Dendritic cell treated with granulocyte-macrophage colony-stimulating factor and Interleukin-4, amounts not matched to agents 40 ng/mL and 50 ng/mL, for 4 days (primary cell): ENCODE results near the gene NAPG.
"Not testable (repeated sequence)": the region's sequence is repeated elsewhere in the genome, so short reads cannot be mapped to it uniquely, and the experiment has no call there.

ENCODE experiments used
- H3K27ac Mint-ChIP-seq: one replicate; pipeline ENCODE4 v1.8.0; 2022; ENCODE audit warnings: mild to moderate bottlenecking, mixed read lengths
- H3K27me3 Mint-ChIP-seq: one replicate; pipeline ENCODE4 v1.8.0; 2022; ENCODE audit warnings: mild to moderate bottlenecking, mixed read lengths
- H3K36me3 Mint-ChIP-seq: one replicate; pipeline ENCODE4 v1.8.0; 2022; ENCODE audit warnings: low read depth, mixed read lengths
- H3K4me1 Mint-ChIP-seq: one replicate; pipeline ENCODE4 v1.8.0; 2022; ENCODE audit warnings: low read depth, mixed read lengths
- H3K4me3 Mint-ChIP-seq: one replicate; pipeline ENCODE4 v1.8.0; 2022; ENCODE audit warnings: mild to moderate bottlenecking, moderate library complexity, mixed read lengths
- H3K9me3 Mint-ChIP-seq: one replicate; pipeline ENCODE4 v1.8.0; 2022; ENCODE audit warnings: mixed read lengths
- intact Hi-C: fragments of 100-400 bp; cut with micrococcal nuclease; formaldehyde crosslinking; loops from one replicate; pipeline ENCODE4 v1.15.0; 2022

The NAPG gene

DNA sequence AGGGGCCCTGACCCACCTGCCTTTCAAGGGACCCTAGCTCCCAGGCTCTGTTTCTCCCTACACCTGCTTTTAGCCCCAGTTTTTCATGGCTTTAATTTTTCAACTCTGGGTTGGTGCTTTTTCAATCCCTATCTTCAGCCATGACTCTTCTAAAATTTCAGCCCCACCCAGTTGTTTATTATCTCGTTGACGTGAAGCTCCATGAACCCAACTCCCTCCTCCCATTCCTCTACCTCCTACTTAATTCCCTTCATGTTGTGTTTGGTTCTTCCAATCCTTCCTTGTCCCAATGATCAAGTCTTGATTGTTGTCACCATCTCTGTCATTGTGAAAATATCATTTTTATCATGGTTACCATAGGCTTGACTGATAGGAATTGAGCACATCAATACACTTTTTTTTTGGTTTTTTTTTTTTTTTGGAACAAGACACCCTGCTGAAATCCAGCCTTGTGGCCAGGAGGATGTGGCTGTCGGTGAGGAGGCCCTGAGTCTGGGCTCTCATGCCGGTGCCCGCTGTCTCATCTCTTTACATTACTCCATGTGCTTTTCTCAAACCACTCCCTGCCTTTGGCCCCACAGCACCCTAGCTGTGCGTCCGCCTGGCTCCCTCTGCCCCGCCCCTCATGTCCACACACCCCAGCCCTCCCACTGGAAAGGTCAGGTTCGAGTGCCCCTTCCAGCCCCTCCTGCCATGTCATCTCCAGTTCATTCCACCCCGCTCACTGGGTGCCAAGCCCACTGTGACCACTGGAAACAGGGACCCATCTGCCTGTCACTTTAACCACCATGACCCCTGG lies 39.3 kb downstream of the NAPG start:
- Mint-ChIP-seq H3K27me3 (no peaks in the 10 kb centered on the region), H3K4me3 (no peak overlapping the region), H3K9me3 (peaks cover 7% of the 10 kb centered on the region), H3K4me1 (peaks cover 18% of the 10 kb centered on the region), H3K27ac (no peak overlapping the region), H3K36me3 (no peaks in the 10 kb centered on the region)
- intact Hi-C loops, result loop anchor here (10.0 kb wide), 2 partner anchors 220 to 470 kb away; no protein-coding TSS in a partner anchor

- Mint-ChIP-seq H3K4me3 (no peak overlapping the region), H3K27me3 (no peaks in the 10 kb centered on the region), H3K4me1 (peaks cover 12% of the 10 kb centered on the region), H3K9me3 (peaks cover 8% of the 10 kb centered on the region), H3K27ac (no peak overlapping the region), H3K36me3 (no peaks in the 10 kb centered on the region)
- intact Hi-C loops, result loop anchor here (10.0 kb wide), 2 partner anchors 219 to 469 kb away; no protein-coding TSS in a partner anchor
Measured at GRCh38 chr18:10565835-10566234, 40.0 kb downstream of the NAPG start.

DNA sequence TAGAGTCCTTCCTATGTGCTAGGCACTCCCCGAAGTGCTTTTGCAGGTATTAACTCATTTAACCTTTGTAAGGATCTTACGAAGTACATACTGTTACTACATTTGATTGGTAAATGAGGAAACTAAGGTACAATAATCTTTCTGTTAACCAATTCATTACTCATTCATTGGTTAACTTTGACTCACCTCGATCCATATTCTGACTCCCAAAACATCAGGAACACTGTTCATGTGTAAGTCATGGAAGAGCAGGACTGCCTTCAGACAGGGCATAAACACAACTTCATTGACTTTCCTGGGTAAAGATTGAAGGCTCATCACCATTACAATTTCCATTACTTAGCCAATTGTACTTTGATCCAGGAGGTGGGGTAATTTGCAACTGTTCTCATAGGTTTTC lies 40.6 kb downstream of the NAPG start:
- H3K27me3 Mint-ChIP-seq, result no peaks in the 10 kb centered on the region
- H3K9me3 Mint-ChIP-seq, result peaks cover 8% of the 10 kb centered on the region
- H3K27ac Mint-ChIP-seq, result no peak overlapping the region
- intact Hi-C loops, result loop anchor here (10.0 kb wide), 2 partner anchors 218 to 468 kb away; no protein-coding TSS in a partner anchor
- H3K4me1 Mint-ChIP-seq, result peaks cover 12% of the 10 kb centered on the region
- no peak overlapping the region for H3K4me3 Mint-ChIP-seq
- H3K36me3 Mint-ChIP-seq, result no peaks in the 10 kb centered on the region

DNA sequence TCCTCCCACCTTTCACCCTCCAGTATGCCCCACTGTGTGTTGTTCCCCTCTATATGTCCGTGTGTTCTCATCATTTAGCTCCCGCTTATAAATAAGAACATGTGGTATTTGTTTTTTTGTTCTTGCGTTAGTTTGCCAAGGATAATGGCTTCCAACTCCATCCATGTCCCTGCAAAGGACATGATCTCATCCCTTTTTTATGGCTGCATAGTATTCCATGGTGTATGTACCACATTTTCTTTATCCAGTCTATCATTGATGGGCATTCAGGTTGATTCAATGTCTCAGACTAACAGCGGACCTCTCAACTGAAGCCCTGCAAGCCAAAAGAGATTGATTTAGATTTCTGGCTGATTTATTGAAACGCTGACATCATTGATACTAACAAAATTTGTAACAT lies 44.1 kb downstream of the NAPG start:
- intact Hi-C loops, result loop anchor here (10.0 kb wide), 2 partner anchors 215 to 465 kb away; no protein-coding TSS in a partner anchor
- not testable (repeated sequence) for H3K9me3 Mint-ChIP-seq

DNA sequence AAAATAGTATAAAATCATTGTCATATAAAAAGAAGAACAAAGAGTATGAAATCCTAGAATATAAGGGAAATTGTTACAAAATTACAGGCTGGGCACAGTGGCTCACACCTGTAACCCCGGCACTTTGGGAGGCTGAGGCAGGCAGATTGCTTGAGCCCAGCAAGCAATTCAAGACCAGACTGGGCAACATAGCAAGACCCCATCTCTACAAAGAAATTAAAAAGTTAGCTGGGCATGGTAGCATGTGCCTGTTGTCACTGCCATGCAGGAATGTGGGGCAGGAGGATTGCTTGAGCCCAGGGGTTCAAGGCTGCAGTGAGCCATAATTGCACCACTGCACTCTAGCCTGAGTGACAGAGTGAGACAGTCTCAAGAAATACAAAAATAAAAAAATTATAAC lies 44.8 kb downstream of the NAPG start:
- H3K36me3 Mint-ChIP-seq, result no peaks in the 10 kb centered on the region
- intact Hi-C loops, result no loop called here
- no peak overlapping the region for H3K4me3 Mint-ChIP-seq
- no peak overlapping the region for H3K27ac Mint-ChIP-seq
- no peaks in the 10 kb centered on the region for H3K27me3 Mint-ChIP-seq
- H3K9me3 Mint-ChIP-seq, result peaks cover 8% of the 10 kb centered on the region
- peaks cover 9% of the 10 kb centered on the region for H3K4me1 Mint-ChIP-seq

More for the DNA sequence above, 44.1 kb downstream of the NAPG start:
- not testable (repeated sequence) for H3K4me3 Mint-ChIP-seq, H3K36me3 Mint-ChIP-seq, H3K27ac Mint-ChIP-seq, H3K27me3 Mint-ChIP-seq
- H3K4me1 Mint-ChIP-seq, result peaks cover 12% of the 10 kb centered on the region

- Mint-ChIP-seq H3K4me3 (no peak overlapping the region), H3K9me3 (peaks cover 8% of the 10 kb centered on the region), H3K27me3 (no peaks in the 10 kb centered on the region), H3K4me1 (no peaks in the 10 kb centered on the region), H3K27ac (no peak overlapping the region), H3K36me3 (no peaks in the 10 kb centered on the region)
- intact Hi-C loops, result no loop called here
Measured at GRCh38 chr18:10571537-10571936, 45.7 kb downstream of the NAPG start.

- H3K4me3 Mint-ChIP-seq, H3K36me3 Mint-ChIP-seq, H3K9me3 Mint-ChIP-seq, H3K27me3 Mint-ChIP-seq, intact Hi-C loops, H3K27ac Mint-ChIP-seq, H3K4me1 Mint-ChIP-seq: not testable (repeated sequence)
Measured at GRCh38 chr18:10573261-10573660, 47.4 kb downstream of the NAPG start.

- H3K36me3 Mint-ChIP-seq, H3K27me3 Mint-ChIP-seq, H3K4me1 Mint-ChIP-seq, intact Hi-C loops, H3K4me3 Mint-ChIP-seq, H3K27ac Mint-ChIP-seq, H3K9me3 Mint-ChIP-seq: not testable (repeated sequence)
Measured at GRCh38 chr18:10574412-10574811, 48.6 kb downstream of the NAPG start.

DNA sequence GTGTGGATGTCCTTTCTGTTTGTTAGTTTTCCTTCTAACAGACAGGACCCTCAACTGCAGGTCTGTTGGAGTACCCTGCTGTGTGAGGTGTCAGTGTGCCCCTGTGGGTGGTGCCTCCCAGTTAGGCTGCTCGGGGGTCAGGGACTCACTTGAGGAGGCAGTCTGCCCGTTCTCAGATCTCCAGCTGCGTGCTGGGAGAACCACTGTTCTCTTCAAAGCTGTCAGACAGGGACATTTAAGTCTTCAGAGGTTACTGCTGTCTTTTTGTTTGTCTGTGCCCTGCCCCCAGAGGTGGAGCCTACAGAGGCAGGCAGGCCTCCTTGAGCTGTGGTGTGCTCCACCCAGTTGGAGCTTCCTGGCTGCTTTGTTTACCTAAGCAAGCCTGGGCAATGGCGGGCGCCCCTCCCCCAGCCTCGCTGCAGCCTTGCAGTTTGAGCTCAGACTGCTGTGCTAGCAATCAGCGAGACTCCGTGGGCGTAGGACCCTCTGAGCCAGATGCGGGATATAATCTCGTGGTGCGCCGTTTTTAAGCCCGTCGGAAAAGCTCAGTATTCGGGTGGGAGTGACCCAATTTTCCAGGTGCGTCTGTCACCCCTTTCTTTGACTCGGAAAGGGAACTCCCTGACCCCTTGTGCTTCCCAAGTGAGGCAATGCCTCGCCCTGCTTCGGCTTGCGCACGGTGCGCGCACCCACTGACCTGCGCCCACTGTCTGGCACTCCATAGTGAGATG lies 52.2 kb downstream of the NAPG start:
- H3K4me1 Mint-ChIP-seq, intact Hi-C loops, H3K4me3 Mint-ChIP-seq, H3K27ac Mint-ChIP-seq, H3K27me3 Mint-ChIP-seq: not testable (repeated sequence)
- Mint-ChIP-seq H3K36me3 (peaks cover 12% of the 10 kb centered on the region), H3K9me3 (peaks cover 11% of the 10 kb centered on the region)

GRCh38 chr18:10578573-10578899 lies 52.7 kb downstream of the NAPG start:
- H3K27me3 Mint-ChIP-seq, H3K27ac Mint-ChIP-seq, intact Hi-C loops, H3K4me1 Mint-ChIP-seq, H3K4me3 Mint-ChIP-seq: not testable (repeated sequence)
- H3K9me3 Mint-ChIP-seq, result peaks cover 11% of the 10 kb centered on the region
- H3K36me3 Mint-ChIP-seq, result peaks cover 12% of the 10 kb centered on the region

DNA sequence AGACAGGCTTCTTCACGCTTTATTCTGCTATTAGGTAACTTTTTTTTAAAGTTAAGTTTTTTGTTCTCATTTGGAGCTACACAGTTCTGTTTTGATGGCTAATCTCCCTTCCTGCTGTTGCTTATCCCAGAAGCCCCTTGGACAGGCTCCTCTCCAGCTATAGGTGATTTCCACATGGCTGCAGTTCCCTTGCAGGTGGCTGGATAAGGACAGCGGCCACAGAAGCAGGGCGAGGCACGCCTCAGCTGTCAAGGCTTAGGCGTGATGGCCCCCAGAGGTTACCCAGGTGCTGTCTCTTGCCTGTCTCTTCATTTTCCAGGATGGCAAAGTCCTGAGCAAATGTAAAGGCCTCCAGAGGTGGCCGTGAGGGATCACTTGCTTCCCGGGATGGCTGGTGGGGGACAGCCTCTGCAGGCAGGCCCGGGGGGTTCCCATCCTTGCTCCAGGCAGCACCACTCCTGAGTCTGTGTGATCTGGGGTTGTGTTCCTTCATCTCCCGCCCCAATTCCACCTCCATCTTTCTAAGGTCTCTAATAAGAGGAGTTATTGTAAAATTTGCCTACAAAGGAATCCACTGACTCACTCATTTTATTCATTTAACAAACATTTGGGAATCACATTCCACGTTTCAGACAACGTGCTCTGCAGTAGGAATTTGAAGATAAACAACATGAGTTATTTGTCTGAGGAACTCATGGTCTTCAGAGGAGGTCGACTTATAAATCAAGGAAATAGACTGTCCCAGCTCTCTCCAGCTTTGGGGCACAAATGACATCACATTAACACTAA lies 53.4 kb downstream of the NAPG start:
- Mint-ChIP-seq H3K4me3 (no peak overlapping the region), H3K9me3 (peaks cover 11% of the 10 kb centered on the region), H3K27me3 (no peaks in the 10 kb centered on the region), H3K36me3 (peaks cover 12% of the 10 kb centered on the region), H3K27ac (no peak overlapping the region), H3K4me1 (peaks cover 7% of the 10 kb centered on the region)
- intact Hi-C loops, result no loop called here

- Mint-ChIP-seq H3K27ac (no peak overlapping the region), H3K4me3 (no peak overlapping the region), H3K27me3 (no peaks in the 10 kb centered on the region), H3K9me3 (peaks cover 11% of the 10 kb centered on the region), H3K36me3 (peaks cover 12% of the 10 kb centered on the region), H3K4me1 (peaks cover 7% of the 10 kb centered on the region)
- intact Hi-C loops, result no loop called here
Measured at GRCh38 chr18:10580215-10580614, 54.4 kb downstream of the NAPG start.

DNA sequence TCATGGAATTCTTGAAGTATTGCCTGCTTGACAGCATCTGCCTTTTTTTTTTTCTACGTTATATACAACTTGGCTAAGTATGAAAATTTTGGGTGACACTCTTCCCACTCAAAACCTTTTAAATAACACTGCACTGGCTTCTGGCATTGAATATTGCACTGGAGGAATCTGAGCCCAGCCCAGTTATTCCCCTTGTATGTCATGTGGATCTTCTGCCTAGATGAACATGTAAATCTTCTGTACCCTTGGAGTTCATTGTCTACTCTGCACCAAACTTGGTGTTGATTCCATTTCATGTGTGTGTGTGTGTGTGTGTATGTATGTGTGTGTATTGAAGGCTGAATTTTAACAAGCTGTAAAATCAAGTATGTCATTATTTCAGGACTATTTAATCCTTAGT lies 59.4 kb downstream of the NAPG start:
- Mint-ChIP-seq H3K36me3 (peaks cover 2% of the 10 kb centered on the region), H3K4me3 (no peak overlapping the region), H3K9me3 (peaks cover 4% of the 10 kb centered on the region), H3K27ac (no peak overlapping the region), H3K27me3 (no peaks in the 10 kb centered on the region), H3K4me1 (peaks cover 1% of the 10 kb centered on the region)
- intact Hi-C loops, result no loop called here

- Mint-ChIP-seq H3K27ac (no peak overlapping the region), H3K36me3 (no peaks in the 10 kb centered on the region), H3K27me3 (no peaks in the 10 kb centered on the region), H3K9me3 (peaks cover 6% of the 10 kb centered on the region), H3K4me1 (peaks cover 22% of the 10 kb centered on the region), H3K4me3 (no peak overlapping the region)
- intact Hi-C loops, result no loop called here
Measured at GRCh38 chr18:10588975-10589374, 63.1 kb downstream of the NAPG start.
